HG03558 (cell line): Measurements from ENCODE around the gene MINAR2.

ENCODE experiments used
- ATAC-seq: cut with Tn5 transposase; IDR thresholded peaks from one replicate; pipeline ENCODE4 v1.9.1; 2021; ENCODE audit warnings: moderate number of reproducible peaks; ENCODE audit not compliant: unreplicated experiment; ENCODE audit errors: extremely low read depth

MINAR2 gene

GRCh38 chr5:129770024-129770820, 22.3 kb downstream of the MINAR2 start:
- ATAC-seq: no peak

- no peak for ATAC-seq
Measured at GRCh38 chr5:129771058-129771838, 23.4 kb downstream of the MINAR2 start.

- no peak for ATAC-seq
Measured at GRCh38 chr5:129773376-129773775, 25.5 kb downstream of the MINAR2 start.

GRCh38 chr5:129781594-129781993, 33.7 kb downstream of the MINAR2 start:
- ATAC-seq: no peak

GRCh38 chr5:129803403-129803802, 55.5 kb downstream of the MINAR2 start:
- no peak for ATAC-seq

- ATAC-seq: no peak
Measured at GRCh38 chr5:129804705-129805104, 56.8 kb downstream of the MINAR2 start.

- no peak for ATAC-seq
Measured at GRCh38 chr5:129807162-129807814, 59.4 kb downstream of the MINAR2 start.
